Measurements from ENCODE around the gene CISD2. TPM values are rescaled to one million over a fixed set of nuclear protein-coding genes. Genes with fewer than 3 reads are reported as not detected.
A peak's percentile ranks its signal among the peaks of the same experiment; 100 is the strongest.
"Not testable (repeated sequence)": the region's sequence is repeated elsewhere in the genome, so short reads cannot be mapped to it uniquely, and the experiment has no call there.

The CISD2 gene, protein sequence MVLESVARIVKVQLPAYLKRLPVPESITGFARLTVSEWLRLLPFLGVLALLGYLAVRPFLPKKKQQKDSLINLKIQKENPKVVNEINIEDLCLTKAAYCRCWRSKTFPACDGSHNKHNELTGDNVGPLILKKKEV
- 39.9 TPM for polyA plus RNA-seq (2012; ENCODE audit: insufficient read depth, insufficient read length, low read depth)

- peak within 1 kb of the TSS; percentile 72 for H3K4me3 ChIP-seq (ENCODE audit: low read depth, low read length)
- no peaks in the 10 kb centered on the region; the same call in 1 of the 2 replicates for H3K36me3 ChIP-seq
- no peak for TF ChIP-seq CTCF (IDR thresholded peaks at IDR 0.05; ENCODE audit: low read depth, low read length)
- H3K27me3 ChIP-seq = no peaks in the 10 kb centered on the region
- H3K9me3 ChIP-seq = no peaks in the 10 kb centered on the region
- DNase-seq = peak; percentile 94
- H3K4me1 ChIP-seq = 0 out of 2 replicates have a peak, but pooled peaks cover 3% of the 10 kb centered on the region
Observed at GRCh38 chr4:102868781-102869568, at the start of gene CISD2. TSS of gene CISD2 (plus strand) at chr4:102868992. CDS start at chr4:102869085, 93 bp downstream.

- H3K9me3 ChIP-seq; H3K27me3 ChIP-seq; DNase-seq; H3K4me1 ChIP-seq; H3K4me3 ChIP-seq (ENCODE audit: low read depth, low read length): not testable (repeated sequence)
- H3K36me3 ChIP-seq = peaks cover 47% of the 10 kb centered on the region
Observed at GRCh38 chr4:102819100-102819499, 49.7 kb upstream of the CISD2 start.

DNA sequence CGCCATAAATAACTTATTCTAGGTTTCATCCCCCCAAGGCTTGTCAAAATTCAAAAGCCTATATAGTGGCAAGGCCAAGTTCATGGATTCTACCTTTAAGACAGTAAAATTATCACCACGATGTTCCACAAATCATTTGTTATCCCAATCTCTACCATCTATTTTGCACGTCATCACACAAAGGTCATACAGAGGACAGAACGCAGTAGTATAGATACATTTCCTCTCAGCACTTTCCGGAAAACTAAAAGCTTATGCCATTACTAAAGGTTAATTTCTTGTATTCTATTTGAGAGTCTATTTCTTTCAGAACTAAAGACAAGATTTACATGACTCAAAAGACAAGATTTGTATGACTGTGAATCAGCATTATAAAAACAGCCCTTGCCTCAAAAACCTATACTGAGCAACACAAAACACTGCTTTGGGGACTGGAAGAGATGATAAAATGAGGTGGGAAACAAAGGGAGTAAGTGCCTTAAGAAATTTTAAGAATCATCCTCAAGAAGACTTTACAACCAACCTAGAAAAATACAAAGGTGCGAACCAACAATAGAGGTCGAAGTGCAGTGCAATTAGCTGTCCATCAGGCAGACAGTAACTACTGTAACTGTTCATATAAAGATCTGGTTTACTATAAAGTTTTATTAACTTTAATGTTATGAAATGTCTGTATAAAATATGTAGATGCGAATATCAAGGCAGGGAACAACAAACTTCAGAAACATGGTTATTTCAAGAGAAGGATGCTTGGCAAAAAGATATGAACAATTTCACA, 49.0 kb upstream of the CISD2 start:
- Histone ChIP-seq H3K9me3 (no peaks in the 10 kb centered on the region), H3K4me1 (no peaks in the 10 kb centered on the region), H3K36me3 (peaks cover 49% of the 10 kb centered on the region), H3K27me3 (no peaks in the 10 kb centered on the region), H3K4me3 (ENCODE audit: low read depth, low read length) (no peak overlapping the region)
- TF ChIP-seq CTCF (IDR thresholded peaks at IDR 0.05; ENCODE audit: low read depth, low read length) = no peak
- no peak for DNase-seq

DNA sequence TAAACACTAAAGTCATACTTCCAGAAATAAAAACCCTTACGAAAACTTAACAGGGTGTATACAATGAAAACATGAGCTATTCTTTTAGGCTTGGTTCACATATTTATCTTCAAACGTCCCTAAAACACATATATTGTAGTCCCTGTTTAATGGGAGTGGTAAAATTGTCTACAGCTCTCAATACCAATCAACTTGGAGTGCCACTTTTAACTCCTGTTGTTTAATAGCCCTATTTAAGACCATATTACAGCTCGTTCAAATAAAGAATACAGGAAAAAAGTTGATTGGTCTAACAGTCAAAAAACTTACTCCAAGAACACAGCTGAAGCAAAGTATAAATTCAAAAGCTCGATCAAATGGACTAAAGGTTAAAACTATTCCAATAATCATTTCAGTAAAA, 45.3 kb upstream of the CISD2 start:
- no peaks in the 10 kb centered on the region for H3K4me1 ChIP-seq
- H3K36me3 ChIP-seq = peaks cover 49% of the 10 kb centered on the region
- DNase-seq = no peak
- no peak for TF ChIP-seq CTCF (IDR thresholded peaks at IDR 0.05; ENCODE audit: low read depth, low read length)
- no peaks in the 10 kb centered on the region for H3K9me3 ChIP-seq
- H3K4me3 ChIP-seq (ENCODE audit: low read depth, low read length) = peak overlapping the region; percentile 91
- no peaks in the 10 kb centered on the region for H3K27me3 ChIP-seq

DNA sequence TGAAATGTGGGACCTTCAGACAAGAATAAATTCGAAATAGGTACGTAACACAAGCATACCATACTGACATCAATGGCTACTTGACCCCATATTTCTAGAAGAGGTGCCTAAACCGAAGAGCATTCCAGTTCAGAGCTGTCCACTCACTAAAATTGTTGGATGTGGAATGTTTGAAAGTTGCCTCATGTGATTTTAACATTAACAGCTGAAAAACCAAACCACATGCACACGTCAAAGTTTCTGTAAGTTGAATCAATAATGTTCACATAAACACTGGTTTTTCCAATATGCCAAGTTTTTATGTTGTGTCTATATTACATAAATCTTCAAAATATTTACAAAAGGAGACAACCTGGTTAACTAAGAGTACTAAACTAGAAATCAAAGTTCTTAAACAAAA, 44.9 kb upstream of the CISD2 start:
- TF ChIP-seq CTCF (IDR thresholded peaks at IDR 0.05; ENCODE audit: low read depth, low read length) = no peak
- Histone ChIP-seq H3K9me3 (no peaks in the 10 kb centered on the region), H3K36me3 (peaks cover 47% of the 10 kb centered on the region), H3K27me3 (no peaks in the 10 kb centered on the region), H3K4me1 (no peaks in the 10 kb centered on the region), H3K4me3 (ENCODE audit: low read depth, low read length) (peak overlapping the region; percentile 91)
- no peak for DNase-seq

DNA sequence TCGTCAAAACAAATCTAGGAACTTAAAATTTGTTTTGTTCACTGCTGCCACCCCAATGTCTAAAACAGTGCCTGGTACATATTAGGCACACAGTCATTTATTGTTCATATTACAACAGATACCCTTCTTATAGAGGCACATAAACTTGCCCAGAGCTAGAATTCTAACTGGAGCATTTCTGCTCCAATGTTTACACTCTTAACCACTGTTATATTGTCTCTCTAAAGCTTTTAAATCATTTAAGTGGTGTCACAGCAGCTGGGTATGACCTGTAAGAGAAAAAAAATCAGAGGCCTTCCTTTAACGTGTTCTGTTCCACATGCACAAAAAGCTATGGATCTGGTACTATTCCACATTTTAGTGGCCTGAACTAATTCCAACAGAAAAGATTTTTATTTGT, 44.4 kb upstream of the CISD2 start:
- DNase-seq = no peak
- Histone ChIP-seq H3K4me3 (ENCODE audit: low read depth, low read length) (peak overlapping the region; percentile 91), H3K9me3 (no peaks in the 10 kb centered on the region), H3K36me3 (peaks cover 45% of the 10 kb centered on the region), H3K27me3 (no peaks in the 10 kb centered on the region), H3K4me1 (no peaks in the 10 kb centered on the region)
- no peak for TF ChIP-seq CTCF (IDR thresholded peaks at IDR 0.05; ENCODE audit: low read depth, low read length)
